Measurements from ENCODE around the gene SLC49A4. TPM values are rescaled to one million over a fixed set of nuclear protein-coding genes. Genes with fewer than 3 reads are reported as not detected.

The SLC49A4 gene
- total and polyA plus RNA-seq, 2 of the 8 experiments (the other 6 are each of a cell fraction or from before 2014, with no cell fraction given), result 9.5 to 10.2 TPM

DNA sequence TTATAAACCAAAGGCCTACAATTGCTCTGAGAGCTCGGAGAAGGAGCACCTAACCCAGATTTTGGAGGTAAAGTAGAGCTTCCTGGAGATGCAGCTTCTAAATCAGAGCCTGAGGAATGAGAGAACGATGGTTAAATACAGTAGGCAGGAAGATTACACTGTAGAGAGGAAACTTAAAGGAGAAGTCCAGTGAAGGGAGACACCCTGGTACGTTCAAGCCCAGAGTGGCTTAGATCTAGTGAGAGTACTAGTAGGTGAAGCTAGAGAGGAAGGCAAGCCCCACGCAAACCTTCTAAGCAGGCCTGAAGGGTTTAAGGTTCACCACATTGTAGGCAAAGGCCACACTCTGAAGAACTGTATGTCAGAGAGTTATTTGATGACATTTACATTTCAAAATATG is 33.4 kb downstream of the SLC49A4 start:
- FAIRE-seq, result no peak
- CTCF ChIA-PET (ENCODE audit: partially characterized antibody), result no interaction called here
- H3K36me3 ChIP-seq (ENCODE audit: control insufficient read depth in 2 of 4, insufficient read depth in 4 of 4, low read length in 3 of 4), result no peaks in the 10 kb centered on the region

More for the DNA sequence above, 33.4 kb downstream of the SLC49A4 start:
- Histone ChIP-seq H3K23ac (ENCODE audit: insufficient read length) (no peak overlapping the region), H2BK15ac (ENCODE audit: low read length) (no peak overlapping the region), H2BK20ac (ENCODE audit: low read length) (no peak overlapping the region), H3K4me2 (ENCODE audit: insufficient read depth in 1 of 2, low read depth in 2 of 2, low read length in 2 of 2) (no peak overlapping the region), H2AFZ (ENCODE audit: low read length) (no peak overlapping the region), H2BK120ac (replicated peaks; ENCODE audit: low read depth, low read length) (no peak overlapping the region), H2BK5ac (ENCODE audit: low read depth, low read length) (no peak overlapping the region), H4K8ac (ENCODE audit: extremely low read depth, insufficient read depth, low read length) (no peak overlapping the region), H4K5ac (ENCODE audit: insufficient read length, low read depth, low read length) (no peak overlapping the region), H3K79me2 (ENCODE audit: control insufficient read depth in 1 of 2, insufficient read depth in 2 of 2, low read length in 2 of 2) (no peaks in the 10 kb centered on the region), H3K4me3 (ENCODE audit: extremely low read depth in 1 of 4, insufficient read depth in 2 of 4, low read depth in 3 of 4, low read length in 4 of 4) (no peak overlapping the region), H3K4ac (replicated peaks; ENCODE audit: insufficient read length, low read depth, low read length) (no peak overlapping the region), H4K20me1 (replicated peaks in 1 of 2; ENCODE audit: control insufficient read depth in 1 of 2, insufficient read depth in 2 of 2, low read length in 2 of 2) (no peaks in the 10 kb centered on the region), H3K27ac (ENCODE audit: low read depth, low read length) (no peak overlapping the region), H3K23me2 (ENCODE audit: low read depth, low read length) (no peaks in the 10 kb centered on the region), H3K9ac (replicated peaks in 1 of 4; ENCODE audit: extremely low read depth in 1 of 4, low read depth in 3 of 4, low read length in 3 of 4) (no peak overlapping the region), H2AK5ac (ENCODE audit: low read depth, low read length) (no peak overlapping the region), H3K79me1 (ENCODE audit: low read depth, low read length) (no peaks in the 10 kb centered on the region), H3K18ac (ENCODE audit: extremely low read depth, low read length) (no peak overlapping the region), H3K9me3 (ENCODE audit: insufficient read depth in 2 of 2, low read depth in 1 of 2, low read length in 1 of 2) (no peaks in the 10 kb centered on the region), H3K27me3 (replicated peaks in 1 of 4; ENCODE audit: control insufficient read depth in 3 of 4, extremely low read depth in 1 of 4, insufficient read depth in 3 of 4, low read length in 3 of 4) (no peaks in the 10 kb centered on the region), H3K4me1 (replicated peaks in 1 of 4; ENCODE audit: control insufficient read depth in 3 of 4, insufficient read depth in 4 of 4, low read length in 3 of 4) (no peaks in the 10 kb centered on the region), H3K14ac (ENCODE audit: insufficient read length) (no peak overlapping the region), H4K91ac (replicated peaks; ENCODE audit: insufficient read length, low read length) (no peak overlapping the region), H2BK12ac (ENCODE audit: low read depth, low read length) (no peak overlapping the region), H3K56ac (replicated peaks; ENCODE audit: insufficient read length, low read depth, low read length) (no peak overlapping the region)
- POLR2A ChIA-PET (ENCODE audit: partially characterized antibody), result no interaction called here
- WGBS, 2 experiments (ENCODE audit: extremely low coverage in 1 of 2, insufficient coverage in 1 of 2, insufficient read length in 1 of 2, insufficient replicate concordance in 2 of 2, low coverage in 1 of 2, low lambda C conversion rate in 2 of 2, missing lambda C conversion rate in 1 of 2), result 82% methylated on average over 4 of the region's 4 CpGs; no CpG with 5 or more reads in 1 of the 2 experiments
- DNase-seq (ENCODE audit: low read depth in 1 of 2, low spot score in 2 of 2), result no peak
- no peak for TF ChIP-seq SRF (IDR thresholded peaks at IDR 0.05; ENCODE audit: low read depth, low read length)
- TF ChIP-seq FOSL1 (IDR thresholded peaks at IDR 0.05; ENCODE audit: insufficient read depth, low read depth, low read length), result no peak
- TF ChIP-seq, protein P1, sequence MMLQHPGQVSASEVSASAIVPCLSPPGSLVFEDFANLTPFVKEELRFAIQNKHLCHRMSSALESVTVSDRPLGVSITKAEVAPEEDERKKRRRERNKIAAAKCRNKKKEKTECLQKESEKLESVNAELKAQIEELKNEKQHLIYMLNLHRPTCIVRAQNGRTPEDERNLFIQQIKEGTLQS (IDR thresholded peaks at IDR 0.05; ENCODE audit: insufficient read depth, low read depth, low read length), result no peak
- TF ChIP-seq ZNF274 (IDR thresholded peaks at IDR 0.05; ENCODE audit: borderline replicate concordance, extremely low read depth, low read length), result no peak
- no peak for TF ChIP-seq POU5F1 (IDR thresholded peaks at IDR 0.05; ENCODE audit: low read depth, low read length)
- TF ChIP-seq, protein P2, sequence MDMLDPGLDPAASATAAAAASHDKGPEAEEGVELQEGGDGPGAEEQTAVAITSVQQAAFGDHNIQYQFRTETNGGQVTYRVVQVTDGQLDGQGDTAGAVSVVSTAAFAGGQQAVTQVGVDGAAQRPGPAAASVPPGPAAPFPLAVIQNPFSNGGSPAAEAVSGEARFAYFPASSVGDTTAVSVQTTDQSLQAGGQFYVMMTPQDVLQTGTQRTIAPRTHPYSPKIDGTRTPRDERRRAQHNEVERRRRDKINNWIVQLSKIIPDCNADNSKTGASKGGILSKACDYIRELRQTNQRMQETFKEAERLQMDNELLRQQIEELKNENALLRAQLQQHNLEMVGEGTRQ (IDR thresholded peaks at IDR 0.05; ENCODE audit: low read length), result no peak

All from H1 (cell line).